GM10248 (cell line): ENCODE data around the gene REC114.

Experiments used
- CTCF ChIA-PET: fragments of 300-600 bp; sonication (Branson Sonifier 250); formaldehyde crosslinking; extraction: SDS; loops from one replicate; lab custom pipeline; 2021; ENCODE audit warnings: antibody characterized with exemption; lab: Yijun Ruan, JAX
- POLR2A ChIA-PET: fragments of 350-650 bp; sonication (Branson Sonifier 250); formaldehyde crosslinking; extraction: SDS; loops from one replicate; lab custom pipeline; 2020; ENCODE audit warnings: antibody characterized with exemption; lab: Yijun Ruan, JAX
- DNase-seq: peaks from one replicate; pipeline ENCODE4 v3.0.0; 2012; ENCODE audit errors: extremely low spot score
- TF ChIP-seq, protein P1 (sequence below): IDR thresholded peaks from 2 replicates; pipeline ENCODE4 v1.5.1; 2012; ENCODE audit warnings: mild to moderate bottlenecking, low read depth; ENCODE audit errors: extremely low read depth, missing control alignments, control extremely low read depth

Gene REC114

GRCh38 chr15:73585871-73586654 lies 143.1 kb downstream of the REC114 start:
- DNase-seq = no peak
- ChIA-PET POLR2A (no interaction called here), CTCF (interaction anchor here (0.9 to 2.7 kb wide), 4 partner anchors 10 to 113 kb away, joined by 3 to 7 read pairs (median 4); no protein-coding TSS in a partner anchor)
- TF ChIP-seq, protein P1, sequence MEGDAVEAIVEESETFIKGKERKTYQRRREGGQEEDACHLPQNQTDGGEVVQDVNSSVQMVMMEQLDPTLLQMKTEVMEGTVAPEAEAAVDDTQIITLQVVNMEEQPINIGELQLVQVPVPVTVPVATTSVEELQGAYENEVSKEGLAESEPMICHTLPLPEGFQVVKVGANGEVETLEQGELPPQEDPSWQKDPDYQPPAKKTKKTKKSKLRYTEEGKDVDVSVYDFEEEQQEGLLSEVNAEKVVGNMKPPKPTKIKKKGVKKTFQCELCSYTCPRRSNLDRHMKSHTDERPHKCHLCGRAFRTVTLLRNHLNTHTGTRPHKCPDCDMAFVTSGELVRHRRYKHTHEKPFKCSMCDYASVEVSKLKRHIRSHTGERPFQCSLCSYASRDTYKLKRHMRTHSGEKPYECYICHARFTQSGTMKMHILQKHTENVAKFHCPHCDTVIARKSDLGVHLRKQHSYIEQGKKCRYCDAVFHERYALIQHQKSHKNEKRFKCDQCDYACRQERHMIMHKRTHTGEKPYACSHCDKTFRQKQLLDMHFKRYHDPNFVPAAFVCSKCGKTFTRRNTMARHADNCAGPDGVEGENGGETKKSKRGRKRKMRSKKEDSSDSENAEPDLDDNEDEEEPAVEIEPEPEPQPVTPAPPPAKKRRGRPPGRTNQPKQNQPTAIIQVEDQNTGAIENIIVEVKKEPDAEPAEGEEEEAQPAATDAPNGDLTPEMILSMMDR = no peak

DNA sequence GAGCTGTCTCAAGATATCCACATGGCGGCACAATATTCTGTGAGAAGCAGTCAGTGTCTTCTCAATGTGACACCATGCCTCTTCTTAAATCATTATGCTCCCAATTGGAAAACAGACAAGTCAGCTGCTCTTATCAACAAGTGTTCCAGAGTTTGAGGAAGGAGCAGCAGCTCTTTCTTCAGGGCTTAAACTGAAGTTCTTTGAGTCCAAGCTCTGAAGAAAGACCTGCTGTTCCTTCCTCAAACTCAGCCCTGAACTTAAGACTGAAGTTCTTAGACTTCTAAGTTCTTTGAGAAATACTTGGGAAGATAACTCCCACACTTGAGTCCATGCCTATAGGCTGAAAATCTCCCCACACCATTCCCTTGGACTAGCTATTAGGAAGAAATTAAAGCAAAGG lies 146.8 kb downstream of the REC114 start:
- CTCF ChIA-PET = interaction anchor here (0.7 to 2.7 kb wide), 4 partner anchors 22 to 116 kb away, joined by 3 to 15 read pairs (median 3); no protein-coding TSS in a partner anchor
- DNase-seq = no peak
- POLR2A ChIA-PET = interaction anchor here (1.2 kb wide), 1 partner anchor 44 kb away, joined by 3 read pairs; no protein-coding TSS in a partner anchor
- TF ChIP-seq, protein P1 = no peak

GRCh38 chr15:73590263-73590662 lies 147.3 kb downstream of the REC114 start:
- ChIA-PET POLR2A (interaction anchor here (1.2 kb wide), 1 partner anchor 43 kb away, joined by 3 read pairs; no protein-coding TSS in a partner anchor), CTCF (interaction anchor here (0.7 to 2.7 kb wide), 5 partner anchors 19 to 116 kb away, joined by 3 to 15 read pairs (median 3); no protein-coding TSS in a partner anchor)
- TF ChIP-seq, protein P1 = no peak
- no peak for DNase-seq

GRCh38 chr15:73593304-73594074 lies 150.5 kb downstream of the REC114 start:
- ChIA-PET CTCF (interaction anchor here (1.4 to 2.0 kb wide), 3 partner anchors 8 to 43 kb away, joined by 3 to 6 read pairs (median 5); no protein-coding TSS in a partner anchor), POLR2A (no interaction called here)
- TF ChIP-seq, protein P1 = no peak
- no peak for DNase-seq

DNA sequence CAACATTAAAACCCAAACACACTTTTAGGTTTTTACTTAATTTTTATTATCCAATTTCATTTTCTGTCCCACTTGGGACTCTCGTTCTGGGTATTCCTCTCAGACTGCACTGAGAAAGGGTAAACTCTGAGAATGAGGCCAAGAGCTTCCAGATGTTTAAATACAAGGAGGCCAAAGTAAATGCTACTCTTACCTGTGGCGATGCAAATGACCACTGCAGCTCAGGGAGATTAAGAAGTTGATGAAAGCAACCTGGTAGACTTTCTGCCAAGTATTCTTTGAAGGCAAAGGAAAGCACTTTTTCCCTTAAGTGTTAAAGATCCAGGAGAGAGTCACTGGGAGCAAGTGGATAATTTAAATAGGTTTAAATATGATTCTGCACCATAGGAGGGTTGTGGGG lies 151.1 kb downstream of the REC114 start:
- DNase-seq = no peak
- TF ChIP-seq, protein P1 = no peak
- CTCF ChIA-PET = interaction anchor here (3.5 kb wide), 1 partner anchor 111 kb away, joined by 13 read pairs; no protein-coding TSS in a partner anchor
- POLR2A ChIA-PET = no interaction called here

DNA sequence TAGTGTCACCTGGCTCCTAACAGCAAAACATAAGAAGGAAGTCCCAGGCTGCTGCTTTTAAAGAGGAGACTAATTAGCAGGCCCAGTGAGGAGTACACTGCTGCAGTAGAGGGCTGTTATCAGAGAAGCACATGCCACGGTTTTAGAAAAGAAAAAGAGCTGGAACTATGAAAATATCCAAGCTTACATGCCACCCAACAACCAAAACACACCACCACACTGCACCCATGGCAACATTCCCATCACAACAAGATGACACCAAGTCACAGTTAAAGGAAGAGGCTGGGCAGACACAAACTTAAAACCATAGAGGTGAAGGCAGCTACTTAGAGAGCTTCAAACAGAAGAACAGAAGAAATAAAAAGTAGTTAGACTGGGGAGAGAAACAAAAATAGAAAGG lies 153.2 kb downstream of the REC114 start:
- CTCF ChIA-PET = interaction anchor here (1.0 to 4.8 kb wide), 5 partner anchors 9 to 109 kb away, joined by 3 to 30 read pairs (median 5); no protein-coding TSS in a partner anchor
- TF ChIP-seq, protein P1 = no peak
- POLR2A ChIA-PET = no interaction called here
- no peak for DNase-seq
